Left lobe of liver (tissue), 2 donors: ENCODE results near the gene EPS8. TPM values are rescaled to one million over a fixed set of nuclear protein-coding genes. Genes with fewer than 3 reads are reported as not detected.

Experiments used
- ATAC-seq: fragments of 200-7000 bp; cut with Tn5 transposase; one replicate; pipeline ENCODE4 v1.9.1; 2020; ENCODE audit warnings: mild to moderate bottlenecking, moderate library complexity
- DNase-seq: peaks from one replicate; pipeline ENCODE4 v3.0.0-alpha.2; 2020; ENCODE audit warnings: low spot score
- total RNA-seq: library from RNA; stranded (reverse); gene quantifications from one replicate; pipeline ENCODE4 v1.2.1, GENCODE V29; 2021
- donor health status: DM: no; HTN: no; CAD: no; lungs with moderate emphysema.
- donor health status: DM: no; HTN: yes; CAD: no.

EPS8 gene
- 27.0 TPM for total RNA-seq

GRCh38 chr12:15789220-15790171 lies at the start of gene EPS8:
TSS of gene EPS8 (minus strand) at chr12:15789388. CDS start at chr12:15682951, 106,437 bp downstream.
- ATAC-seq (peak; percentile 86), DNase-seq (peak; percentile 95)

GRCh38 chr12:15837141-15837790 lies 48.1 kb upstream of the EPS8 start:
- DNase-seq (no peak), ATAC-seq (no peak)

GRCh38 chr12:15834575-15834974 lies 45.4 kb upstream of the EPS8 start:
- ATAC-seq, result no peak
- DNase-seq, result no peak

GRCh38 chr12:15831315-15831978 lies 42.3 kb upstream of the EPS8 start:
- no peak for ATAC-seq
- no peak for DNase-seq

- ATAC-seq, result no peak
- no peak for DNase-seq
Measured at GRCh38 chr12:15830538-15830937, 41.4 kb upstream of the EPS8 start.

- DNase-seq (no peak), ATAC-seq (no peak)
Measured at GRCh38 chr12:15829949-15830348, 40.8 kb upstream of the EPS8 start.

- DNase-seq (no peak), ATAC-seq (no peak)
Measured at GRCh38 chr12:15829255-15829654, 40.1 kb upstream of the EPS8 start.

GRCh38 chr12:15827136-15827535 lies 37.9 kb upstream of the EPS8 start:
- ATAC-seq, result no peak
- no peak for DNase-seq

GRCh38 chr12:15824516-15824915 lies 35.3 kb upstream of the EPS8 start:
- DNase-seq (no peak), ATAC-seq (no peak)

- DNase-seq, result no peak
- ATAC-seq, result peak; percentile 93
Measured at GRCh38 chr12:15823360-15824128, 34.4 kb upstream of the EPS8 start.

- ATAC-seq (peak; percentile 76), DNase-seq (no peak)
Measured at GRCh38 chr12:15819644-15820437, 30.7 kb upstream of the EPS8 start.

- ATAC-seq, result no peak
Measured at GRCh38 chr12:15818418-15818817, 29.2 kb upstream of the EPS8 start.

GRCh38 chr12:15815730-15816129 lies 26.5 kb upstream of the EPS8 start:
- ATAC-seq, result no peak
- no peak for DNase-seq

More at GRCh38 chr12:15818418-15818817, 29.2 kb upstream of the EPS8 start:
- no peak for DNase-seq

- ATAC-seq (no peak), DNase-seq (no peak)
Measured at GRCh38 chr12:15811214-15812127, 22.3 kb upstream of the EPS8 start.

GRCh38 chr12:15808652-15809051 lies 19.5 kb upstream of the EPS8 start:
- DNase-seq (no peak), ATAC-seq (no peak)

- ATAC-seq, result no peak
- no peak for DNase-seq
Measured at GRCh38 chr12:15808250-15808649, 19.1 kb upstream of the EPS8 start.

- DNase-seq, result no peak
- no peak for ATAC-seq
Measured at GRCh38 chr12:15806826-15807225, 17.6 kb upstream of the EPS8 start.

GRCh38 chr12:15801770-15802744 lies 12.9 kb upstream of the EPS8 start:
- DNase-seq (no peak), ATAC-seq (no peak)
